ENCODE results near the gene DSCAM.

DNA sequence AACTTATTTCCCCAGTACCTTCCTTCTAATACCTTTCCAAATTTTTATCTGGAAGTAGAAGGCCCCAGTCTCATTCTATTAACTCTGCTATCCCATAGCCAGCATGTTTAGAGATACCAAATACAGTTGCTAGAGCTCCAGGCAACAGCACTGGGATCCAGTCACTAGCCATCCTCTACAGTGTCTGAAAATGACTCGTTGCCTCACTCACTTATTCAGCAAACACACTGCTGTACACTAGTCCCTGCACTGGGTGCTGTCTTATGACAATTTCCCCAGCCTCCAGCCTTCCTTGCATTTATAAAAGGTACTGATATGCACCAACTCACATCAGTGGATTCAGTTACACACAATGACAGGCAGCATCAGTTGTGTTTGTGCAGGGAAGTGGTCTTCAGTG is 179.0 kb downstream of the DSCAM start:
- no peak for TF ChIP-seq POLR2A (IDR thresholded peaks at IDR 0.05)
- TF ChIP-seq, protein P1, sequence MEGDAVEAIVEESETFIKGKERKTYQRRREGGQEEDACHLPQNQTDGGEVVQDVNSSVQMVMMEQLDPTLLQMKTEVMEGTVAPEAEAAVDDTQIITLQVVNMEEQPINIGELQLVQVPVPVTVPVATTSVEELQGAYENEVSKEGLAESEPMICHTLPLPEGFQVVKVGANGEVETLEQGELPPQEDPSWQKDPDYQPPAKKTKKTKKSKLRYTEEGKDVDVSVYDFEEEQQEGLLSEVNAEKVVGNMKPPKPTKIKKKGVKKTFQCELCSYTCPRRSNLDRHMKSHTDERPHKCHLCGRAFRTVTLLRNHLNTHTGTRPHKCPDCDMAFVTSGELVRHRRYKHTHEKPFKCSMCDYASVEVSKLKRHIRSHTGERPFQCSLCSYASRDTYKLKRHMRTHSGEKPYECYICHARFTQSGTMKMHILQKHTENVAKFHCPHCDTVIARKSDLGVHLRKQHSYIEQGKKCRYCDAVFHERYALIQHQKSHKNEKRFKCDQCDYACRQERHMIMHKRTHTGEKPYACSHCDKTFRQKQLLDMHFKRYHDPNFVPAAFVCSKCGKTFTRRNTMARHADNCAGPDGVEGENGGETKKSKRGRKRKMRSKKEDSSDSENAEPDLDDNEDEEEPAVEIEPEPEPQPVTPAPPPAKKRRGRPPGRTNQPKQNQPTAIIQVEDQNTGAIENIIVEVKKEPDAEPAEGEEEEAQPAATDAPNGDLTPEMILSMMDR (IDR thresholded peaks at IDR 0.05) = no peak

Measured in gastroesophageal sphincter (tissue), 3 donors.